K562 (cell line): ENCODE data around the gene ULBP2. TPM values are rescaled to one million over a fixed set of nuclear protein-coding genes. Genes with fewer than 3 reads are reported as not detected.

Experiments used
- C11orf30 ChIP-seq: fragments of 450-650 bp; IDR thresholded peaks from 2 replicates; pipeline ENCODE4 v1.6.1; 2016; ENCODE audit warnings: low read depth, mild to moderate bottlenecking
- CCAR2 ChIP-seq: fragments of 200-400 bp; formaldehyde crosslinking; IDR thresholded peaks from 2 replicates; pipeline ENCODE4 v1.6.1; 2017; ENCODE audit warnings: mild to moderate bottlenecking, low read depth, low read length
- HNRNPK ChIP-seq: fragments of 200-400 bp; formaldehyde crosslinking; IDR thresholded peaks from one replicate; pipeline ENCODE4 v1.6.1; 2018; ENCODE audit warnings: mild to moderate bottlenecking, low read depth, low read length; ENCODE audit not compliant: poor library complexity, severe bottlenecking
- MAFG ChIP-seq: fragments of 450-650 bp; conservative IDR thresholded peaks from 2 replicates; pipeline ENCODE4 v1.6.1; 2016; ENCODE audit warnings: missing genetic modification characterization, missing compliant biosample characterization
- SAP30 ChIP-seq: fragments of 200-600 bp; sonication (generic); IDR thresholded peaks from 2 replicates; pipeline ENCODE4 v1.6.1; 2012; ENCODE audit warnings: borderline replicate concordance, low read depth, mild to moderate bottlenecking, moderate library complexity, low read length, control low read depth, inconsistent platforms; ENCODE audit not compliant: insufficient read depth, poor library complexity, severe bottlenecking
- SNRNP70 ChIP-seq: fragments of 200-400 bp; formaldehyde crosslinking; optimal IDR thresholded peaks from 2 replicates; pipeline ENCODE3; 2017; ENCODE audit warnings: low read depth, low read length
- XRCC3 ChIP-seq: fragments of 450-650 bp; IDR thresholded peaks from 2 replicates; pipeline ENCODE4 v1.6.1; 2017; ENCODE audit warnings: mild to moderate bottlenecking, moderate library complexity
- ZNF431 ChIP-seq: sonication (generic); formaldehyde crosslinking; IDR thresholded peaks from 2 replicates; pipeline ENCODE4 v1.8.0; 2022; ENCODE audit warnings: mild to moderate bottlenecking, missing genetic modification reagents
- polyA plus RNA-seq, 8 experiments: library from polyadenylated mRNA; depleted of rRNA in 4 of 8; stranded (reverse) in 5 of 8; unstranded in 3 of 8; fragments of >200 nt; fragmentation: Nextera tagmentation in 2 of 8; fragmentation: Illumina TruSeq in 1 of 8; extraction: Ambion mirVana in 2 of 8; extraction: Trizol in 1 of 8; gene quantifications; 2 replicates each; pipeline versions ENCODE4 v1.2.1 to v1.2.3, GENCODE V29; 2011 to 2014; ENCODE audit warnings: inconsistent platforms in 1 of 8, missing spikeins in 1 of 8
- total RNA-seq, 7 experiments: library from RNA; depleted of rRNA in 6 of 7; stranded (reverse); fragments of >200 nt in 6 of 7; fragmentation: Illumina TruSeq in 2 of 7; extraction: Trizol in 2 of 7; gene quantifications; 2 replicates each; pipeline versions ENCODE4 v1.2.1 to v1.2.3, GENCODE V29; 2011 to 2021; ENCODE audit warnings: low replicate concordance in 1 of 7
- TF ChIP-seq, protein P1 (sequence below): fragments of 450-650 bp; IDR thresholded peaks from 2 replicates; pipeline ENCODE4 v1.6.1; 2018; ENCODE audit not compliant: partially characterized antibody
- TF ChIP-seq, protein P2 (sequence below): fragments of 250-450 bp; sonication (Bioruptor Pico); IDR thresholded peaks from 2 replicates; pipeline ENCODE4 v1.6.1; 2021; ENCODE audit warnings: mild to moderate bottlenecking
- TF ChIP-seq, protein P3 (sequence below): fragments of 450-650 bp; IDR thresholded peaks from 2 replicates; pipeline ENCODE4 v1.6.1; 2016; ENCODE audit warnings: borderline replicate concordance
- TF ChIP-seq, protein P4 (sequence below): fragments of 250-450 bp; sonication (Bioruptor Pico); IDR thresholded peaks from 2 replicates; pipeline ENCODE4 v1.4.0; 2020; ENCODE audit warnings: mild to moderate bottlenecking
- TF ChIP-seq, protein P5 (sequence below): fragments of 150-350 bp; IDR thresholded peaks from 2 replicates; pipeline ENCODE4 v1.6.1; 2014; ENCODE audit warnings: low read depth, mild to moderate bottlenecking, low read length, borderline replicate concordance

ULBP2 gene
- total and polyA plus RNA-seq, 9 of the 15 experiments (the other 6 are each of a cell fraction or from before 2014, with no cell fraction given) = 0.50 to 5.3 (median 1.2) TPM

DNA sequence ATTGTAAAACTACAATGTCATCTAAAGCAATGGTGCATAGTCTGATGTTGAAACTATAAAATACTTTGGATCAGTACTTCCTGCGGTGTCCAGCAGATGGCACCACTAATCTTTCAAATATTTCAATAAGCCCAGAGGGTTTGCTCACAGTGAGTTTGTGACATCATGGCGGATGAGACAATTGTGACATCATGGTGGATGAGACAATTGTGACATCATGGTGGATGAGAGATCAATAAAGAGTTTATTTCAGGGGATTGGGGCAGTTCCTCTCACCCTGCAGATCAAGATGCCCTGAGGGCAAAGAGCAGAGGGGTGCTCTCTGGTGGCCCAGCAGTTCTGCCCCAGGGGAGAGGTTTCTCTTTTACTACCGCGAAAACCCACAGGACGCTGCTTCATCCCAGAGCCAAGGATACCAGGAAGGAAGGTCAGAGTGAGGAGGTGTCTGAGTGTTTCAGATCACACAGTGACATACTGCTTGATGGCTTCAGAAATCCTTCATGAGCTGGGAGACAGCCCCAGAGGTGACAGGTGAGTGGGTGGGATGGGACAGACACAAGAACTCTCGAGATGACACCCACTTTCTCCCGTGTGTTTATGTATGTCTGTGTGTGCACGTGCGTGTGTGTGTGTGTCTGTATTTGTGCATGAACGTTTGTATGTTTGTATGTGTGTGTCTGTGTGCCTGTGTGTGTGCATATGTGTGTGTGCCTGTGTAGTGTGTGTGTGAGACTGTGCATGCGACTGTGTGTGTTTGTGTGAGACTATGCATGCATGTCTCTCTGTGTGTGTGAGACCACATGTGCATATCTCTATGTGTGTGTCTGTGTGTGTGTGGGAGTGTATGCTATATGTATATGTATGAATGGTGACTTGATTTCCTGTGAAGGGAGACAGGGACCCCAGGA is 7.3 kb upstream of the ULBP2 start (continued):
- TF ChIP-seq, protein P1, sequence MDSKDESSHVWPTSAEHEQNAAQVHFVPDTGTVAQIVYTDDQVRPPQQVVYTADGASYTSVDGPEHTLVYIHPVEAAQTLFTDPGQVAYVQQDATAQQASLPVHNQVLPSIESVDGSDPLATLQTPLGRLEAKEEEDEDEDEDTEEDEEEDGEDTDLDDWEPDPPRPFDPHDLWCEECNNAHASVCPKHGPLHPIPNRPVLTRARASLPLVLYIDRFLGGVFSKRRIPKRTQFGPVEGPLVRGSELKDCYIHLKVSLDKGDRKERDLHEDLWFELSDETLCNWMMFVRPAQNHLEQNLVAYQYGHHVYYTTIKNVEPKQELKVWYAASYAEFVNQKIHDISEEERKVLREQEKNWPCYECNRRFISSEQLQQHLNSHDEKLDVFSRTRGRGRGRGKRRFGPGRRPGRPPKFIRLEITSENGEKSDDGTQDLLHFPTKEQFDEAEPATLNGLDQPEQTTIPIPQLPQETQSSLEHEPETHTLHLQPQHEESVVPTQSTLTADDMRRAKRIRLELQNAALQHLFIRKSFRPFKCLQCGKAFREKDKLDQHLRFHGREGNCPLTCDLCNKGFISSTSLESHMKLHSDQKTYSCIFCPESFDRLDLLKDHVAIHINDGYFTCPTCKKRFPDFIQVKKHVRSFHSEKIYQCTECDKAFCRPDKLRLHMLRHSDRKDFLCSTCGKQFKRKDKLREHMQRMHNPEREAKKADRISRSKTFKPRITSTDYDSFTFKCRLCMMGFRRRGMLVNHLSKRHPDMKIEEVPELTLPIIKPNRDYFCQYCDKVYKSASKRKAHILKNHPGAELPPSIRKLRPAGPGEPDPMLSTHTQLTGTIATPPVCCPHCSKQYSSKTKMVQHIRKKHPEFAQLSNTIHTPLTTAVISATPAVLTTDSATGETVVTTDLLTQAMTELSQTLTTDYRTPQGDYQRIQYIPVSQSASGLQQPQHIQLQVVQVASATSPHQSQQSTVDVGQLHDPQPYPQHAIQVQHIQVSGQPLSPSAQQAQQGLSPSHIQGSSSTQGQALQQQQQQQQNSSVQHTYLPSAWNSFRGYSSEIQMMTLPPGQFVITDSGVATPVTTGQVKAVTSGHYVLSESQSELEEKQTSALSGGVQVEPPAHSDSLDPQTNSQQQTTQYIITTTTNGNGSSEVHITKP = no peak
- TF ChIP-seq, protein P2, sequence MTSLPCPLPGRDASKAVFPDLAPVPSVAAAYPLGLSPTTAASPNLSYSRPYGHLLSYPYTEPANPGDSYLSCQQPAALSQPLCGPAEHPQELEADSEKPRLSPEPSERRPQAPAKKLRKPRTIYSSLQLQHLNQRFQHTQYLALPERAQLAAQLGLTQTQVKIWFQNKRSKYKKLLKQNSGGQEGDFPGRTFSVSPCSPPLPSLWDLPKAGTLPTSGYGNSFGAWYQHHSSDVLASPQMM (CRISPR knock-in tag) = no peak
- TF ChIP-seq, protein P3, sequence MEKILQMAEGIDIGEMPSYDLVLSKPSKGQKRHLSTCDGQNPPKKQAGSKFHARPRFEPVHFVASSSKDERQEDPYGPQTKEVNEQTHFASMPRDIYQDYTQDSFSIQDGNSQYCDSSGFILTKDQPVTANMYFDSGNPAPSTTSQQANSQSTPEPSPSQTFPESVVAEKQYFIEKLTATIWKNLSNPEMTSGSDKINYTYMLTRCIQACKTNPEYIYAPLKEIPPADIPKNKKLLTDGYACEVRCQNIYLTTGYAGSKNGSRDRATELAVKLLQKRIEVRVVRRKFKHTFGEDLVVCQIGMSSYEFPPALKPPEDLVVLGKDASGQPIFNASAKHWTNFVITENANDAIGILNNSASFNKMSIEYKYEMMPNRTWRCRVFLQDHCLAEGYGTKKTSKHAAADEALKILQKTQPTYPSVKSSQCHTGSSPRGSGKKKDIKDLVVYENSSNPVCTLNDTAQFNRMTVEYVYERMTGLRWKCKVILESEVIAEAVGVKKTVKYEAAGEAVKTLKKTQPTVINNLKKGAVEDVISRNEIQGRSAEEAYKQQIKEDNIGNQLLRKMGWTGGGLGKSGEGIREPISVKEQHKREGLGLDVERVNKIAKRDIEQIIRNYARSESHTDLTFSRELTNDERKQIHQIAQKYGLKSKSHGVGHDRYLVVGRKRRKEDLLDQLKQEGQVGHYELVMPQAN = no peak
- TF ChIP-seq SNRNP70 = no peak
- no peak for TF ChIP-seq MAFG (tag)
- no peak for TF ChIP-seq SAP30
- TF ChIP-seq, protein P4, sequence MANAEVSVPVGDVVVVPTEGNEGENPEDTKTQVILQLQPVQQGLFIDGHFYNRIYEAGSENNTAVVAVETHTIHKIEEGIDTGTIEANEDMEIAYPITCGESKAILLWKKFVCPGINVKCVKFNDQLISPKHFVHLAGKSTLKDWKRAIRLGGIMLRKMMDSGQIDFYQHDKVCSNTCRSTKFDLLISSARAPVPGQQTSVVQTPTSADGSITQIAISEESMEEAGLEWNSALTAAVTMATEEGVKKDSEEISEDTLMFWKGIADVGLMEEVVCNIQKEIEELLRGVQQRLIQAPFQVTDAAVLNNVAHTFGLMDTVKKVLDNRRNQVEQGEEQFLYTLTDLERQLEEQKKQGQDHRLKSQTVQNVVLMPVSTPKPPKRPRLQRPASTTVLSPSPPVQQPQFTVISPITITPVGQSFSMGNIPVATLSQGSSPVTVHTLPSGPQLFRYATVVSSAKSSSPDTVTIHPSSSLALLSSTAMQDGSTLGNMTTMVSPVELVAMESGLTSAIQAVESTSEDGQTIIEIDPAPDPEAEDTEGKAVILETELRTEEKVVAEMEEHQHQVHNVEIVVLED (CRISPR knock-in tag) = no peak
- no peak for TF ChIP-seq HNRNPK
- TF ChIP-seq XRCC3 = no peak
- no peak for TF ChIP-seq ZNF431 (CRISPR knock-in tag)
- TF ChIP-seq, protein P5, sequence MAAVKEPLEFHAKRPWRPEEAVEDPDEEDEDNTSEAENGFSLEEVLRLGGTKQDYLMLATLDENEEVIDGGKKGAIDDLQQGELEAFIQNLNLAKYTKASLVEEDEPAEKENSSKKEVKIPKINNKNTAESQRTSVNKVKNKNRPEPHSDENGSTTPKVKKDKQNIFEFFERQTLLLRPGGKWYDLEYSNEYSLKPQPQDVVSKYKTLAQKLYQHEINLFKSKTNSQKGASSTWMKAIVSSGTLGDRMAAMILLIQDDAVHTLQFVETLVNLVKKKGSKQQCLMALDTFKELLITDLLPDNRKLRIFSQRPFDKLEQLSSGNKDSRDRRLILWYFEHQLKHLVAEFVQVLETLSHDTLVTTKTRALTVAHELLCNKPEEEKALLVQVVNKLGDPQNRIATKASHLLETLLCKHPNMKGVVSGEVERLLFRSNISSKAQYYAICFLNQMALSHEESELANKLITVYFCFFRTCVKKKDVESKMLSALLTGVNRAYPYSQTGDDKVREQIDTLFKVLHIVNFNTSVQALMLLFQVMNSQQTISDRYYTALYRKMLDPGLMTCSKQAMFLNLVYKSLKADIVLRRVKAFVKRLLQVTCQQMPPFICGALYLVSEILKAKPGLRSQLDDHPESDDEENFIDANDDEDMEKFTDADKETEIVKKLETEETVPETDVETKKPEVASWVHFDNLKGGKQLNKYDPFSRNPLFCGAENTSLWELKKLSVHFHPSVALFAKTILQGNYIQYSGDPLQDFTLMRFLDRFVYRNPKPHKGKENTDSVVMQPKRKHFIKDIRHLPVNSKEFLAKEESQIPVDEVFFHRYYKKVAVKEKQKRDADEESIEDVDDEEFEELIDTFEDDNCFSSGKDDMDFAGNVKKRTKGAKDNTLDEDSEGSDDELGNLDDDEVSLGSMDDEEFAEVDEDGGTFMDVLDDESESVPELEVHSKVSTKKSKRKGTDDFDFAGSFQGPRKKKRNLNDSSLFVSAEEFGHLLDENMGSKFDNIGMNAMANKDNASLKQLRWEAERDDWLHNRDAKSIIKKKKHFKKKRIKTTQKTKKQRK = no peak
- no peak for TF ChIP-seq CCAR2
- TF ChIP-seq C11orf30 = 0 out of 2 replicates have a peak, but pooled peaks have one; percentile 16
